Measurements from ENCODE around the gene AATK. TPM values are rescaled to one million over a fixed set of nuclear protein-coding genes. Genes with fewer than 3 reads are reported as not detected.
"Not testable (repeated sequence)": the region's sequence is repeated elsewhere in the genome, so short reads cannot be mapped to it uniquely, and the experiment has no call there.

AATK gene
- total RNA-seq, 2 experiments from 2014 or later: 0.15 to 0.38 TPM

DNA sequence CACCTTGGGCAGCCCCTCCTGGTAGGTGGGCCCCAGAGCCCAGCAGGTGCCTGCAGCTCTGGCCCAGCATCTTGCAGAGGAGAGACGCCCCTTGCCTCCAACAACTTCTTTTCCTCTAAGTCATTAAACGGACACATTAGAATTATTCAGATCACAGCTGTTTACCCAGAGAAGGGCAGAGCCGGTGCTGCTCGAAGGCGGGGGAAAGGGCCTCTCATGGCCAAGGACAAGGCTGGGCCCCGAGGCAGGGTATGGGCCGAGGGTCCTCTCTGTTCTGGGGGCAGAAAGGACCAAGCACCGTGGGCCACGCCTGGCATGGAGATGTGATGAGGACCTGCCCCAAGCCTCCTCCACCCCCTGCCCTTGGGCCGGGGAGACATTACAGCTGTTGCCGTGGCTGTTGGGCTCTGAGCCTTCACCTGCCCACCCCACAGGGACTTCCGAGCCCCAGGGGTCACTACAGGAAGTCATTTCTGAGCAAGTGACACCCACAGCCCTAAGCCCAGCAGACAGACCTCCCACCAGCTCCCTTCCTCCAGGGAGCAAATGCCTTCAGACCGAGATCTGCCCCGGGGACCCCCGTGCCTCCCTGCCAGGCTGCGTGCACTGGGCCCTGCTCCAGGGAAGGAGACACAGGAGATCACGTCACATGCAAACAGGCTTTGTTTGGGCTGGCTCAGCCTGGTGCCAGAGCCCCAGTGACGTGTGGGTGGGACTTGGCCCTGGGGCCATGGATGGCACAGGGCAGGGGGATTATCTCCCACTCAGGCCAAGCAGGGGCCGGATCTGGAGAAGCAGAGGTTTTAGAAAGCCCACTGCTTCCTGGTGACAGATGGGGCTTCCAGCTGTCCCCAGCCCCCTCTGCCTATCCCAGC is 1.4 kb downstream of the AATK start:
- CTCF ChIA-PET: no interaction called here

DNA sequence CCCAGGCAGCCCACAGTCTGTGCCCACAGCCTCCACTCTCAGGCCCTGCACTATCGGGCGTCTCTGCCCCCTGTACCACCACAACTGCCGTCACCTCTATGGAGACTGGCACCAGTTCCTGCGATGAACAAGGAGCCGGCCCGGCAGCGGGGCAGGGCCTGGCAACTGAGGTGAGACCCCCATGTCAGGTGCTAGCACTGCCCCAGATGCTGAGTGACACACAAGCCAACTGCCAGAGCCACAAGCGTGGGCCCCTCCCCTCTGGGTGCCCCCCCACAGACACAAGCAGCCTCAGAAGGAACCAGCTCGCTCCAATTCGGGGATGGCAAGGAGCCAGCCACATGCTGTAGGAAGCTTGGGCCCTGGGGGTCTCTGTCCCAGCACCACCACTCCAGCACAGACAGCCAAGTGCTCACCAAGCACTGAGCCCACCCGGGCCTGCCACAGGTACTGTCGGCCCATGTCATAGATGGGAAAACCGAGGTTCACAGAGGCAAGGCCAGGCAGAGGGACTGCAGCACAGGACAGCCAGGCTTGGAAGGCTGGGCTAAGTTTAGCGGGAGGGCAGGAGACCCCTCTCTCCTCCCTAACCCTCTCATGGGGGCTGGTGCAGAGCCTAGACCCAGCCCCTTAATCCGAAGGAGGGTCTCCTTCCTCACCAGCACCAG is 2.2 kb downstream of the AATK start:
- POLR2A ChIA-PET: no interaction called here
- CTCF ChIA-PET: no interaction called here

More for the DNA sequence above, 1.4 kb downstream of the AATK start:
- POLR2A ChIA-PET: no interaction called here

DNA sequence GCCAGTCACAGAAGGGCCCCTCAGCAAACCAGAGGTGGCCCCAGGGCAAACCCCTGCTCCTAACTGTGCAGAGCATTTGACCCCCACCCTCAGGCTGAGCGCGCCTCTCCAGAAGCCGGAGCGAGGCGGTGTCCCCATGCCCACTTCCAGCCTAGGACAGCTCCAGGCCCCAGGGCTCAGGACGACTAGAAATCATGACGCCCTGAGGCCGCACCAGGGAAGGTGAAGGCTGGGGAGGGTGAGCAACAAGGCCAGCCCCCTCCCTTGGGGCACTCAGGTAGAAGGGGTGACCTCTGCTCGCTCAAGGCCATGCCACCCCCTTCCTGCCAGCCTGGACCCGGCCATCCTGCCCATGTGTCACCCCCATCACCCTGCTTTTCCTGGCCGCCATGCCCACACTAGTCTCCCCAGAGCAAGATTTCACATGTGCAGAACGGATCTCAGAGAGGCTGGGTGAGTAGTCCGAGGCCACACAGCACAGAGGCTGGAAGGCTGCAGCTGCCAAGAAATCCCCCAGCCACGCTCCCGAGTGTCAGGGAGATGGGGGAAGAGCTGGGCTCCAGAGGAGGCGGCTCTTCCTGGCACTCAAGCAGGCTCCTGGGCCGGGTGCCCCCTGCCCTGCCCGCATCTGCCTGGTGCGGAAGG is 2.8 kb downstream of the AATK start:
- POLR2A ChIA-PET: no interaction called here
- CTCF ChIA-PET: no interaction called here

DNA sequence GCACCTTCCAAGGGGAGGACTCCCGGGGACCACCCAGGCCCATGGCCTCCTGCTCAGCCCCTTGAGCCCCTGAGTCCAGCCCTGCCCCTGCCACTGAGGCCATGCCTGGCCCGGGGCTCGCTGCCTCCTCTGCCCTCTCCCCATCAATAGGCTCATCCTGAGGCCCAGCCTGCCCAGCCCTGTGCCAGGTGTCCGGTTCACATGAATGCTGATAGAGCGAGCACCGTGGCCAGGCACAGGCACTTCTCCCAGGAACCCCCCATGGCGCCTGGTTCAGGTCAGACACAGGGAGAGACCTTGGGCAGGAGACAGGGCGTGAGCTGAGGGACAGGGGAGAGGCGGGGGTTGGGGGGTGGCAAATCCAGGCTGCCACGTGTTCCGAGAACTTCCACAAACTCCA is 3.5 kb downstream of the AATK start:
- POLR2A ChIA-PET: no interaction called here
- CTCF ChIA-PET: no interaction called here

DNA sequence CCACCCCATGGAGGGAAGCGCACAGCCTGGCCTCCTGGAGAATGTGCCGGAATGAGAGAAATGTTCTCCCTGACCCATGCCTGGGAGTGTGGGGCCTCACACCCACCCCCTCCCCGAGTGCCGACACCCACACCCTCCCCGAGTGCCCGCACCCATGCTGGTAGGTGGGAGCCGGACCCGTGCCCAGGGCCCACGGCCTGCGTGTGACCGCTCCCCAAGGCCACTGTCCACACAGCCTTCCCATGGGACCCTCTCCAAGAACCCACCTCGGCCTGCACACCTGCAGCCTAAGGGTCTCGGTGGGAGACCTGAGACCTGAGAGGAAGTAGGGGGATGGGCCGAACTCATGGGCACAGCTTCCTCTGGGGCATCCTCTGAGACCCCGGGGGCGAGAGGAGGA is 4.0 kb downstream of the AATK start:
- ChIA-PET POLR2A (no interaction called here), CTCF (no interaction called here)

DNA sequence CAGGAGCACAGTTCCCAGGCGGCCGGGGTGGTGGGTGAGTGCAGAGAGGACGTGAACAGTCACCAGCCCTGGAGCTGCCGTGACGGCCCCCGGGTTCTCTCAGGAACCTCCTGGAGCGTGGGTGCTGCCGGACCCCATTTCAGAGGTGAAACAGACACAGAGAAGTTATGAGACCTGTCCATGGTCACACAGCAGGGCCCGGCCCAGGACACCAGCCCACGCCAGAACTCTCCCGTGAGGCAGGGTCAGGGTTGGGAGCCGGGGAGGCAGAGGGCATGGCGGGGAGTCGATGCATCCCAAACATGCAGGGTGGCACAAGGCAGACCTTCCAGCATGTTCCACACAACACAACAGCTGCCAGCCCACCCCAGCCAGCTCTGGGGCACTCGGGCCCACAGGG is 4.5 kb downstream of the AATK start:
- ChIA-PET CTCF (no interaction called here), POLR2A (no interaction called here)

DNA sequence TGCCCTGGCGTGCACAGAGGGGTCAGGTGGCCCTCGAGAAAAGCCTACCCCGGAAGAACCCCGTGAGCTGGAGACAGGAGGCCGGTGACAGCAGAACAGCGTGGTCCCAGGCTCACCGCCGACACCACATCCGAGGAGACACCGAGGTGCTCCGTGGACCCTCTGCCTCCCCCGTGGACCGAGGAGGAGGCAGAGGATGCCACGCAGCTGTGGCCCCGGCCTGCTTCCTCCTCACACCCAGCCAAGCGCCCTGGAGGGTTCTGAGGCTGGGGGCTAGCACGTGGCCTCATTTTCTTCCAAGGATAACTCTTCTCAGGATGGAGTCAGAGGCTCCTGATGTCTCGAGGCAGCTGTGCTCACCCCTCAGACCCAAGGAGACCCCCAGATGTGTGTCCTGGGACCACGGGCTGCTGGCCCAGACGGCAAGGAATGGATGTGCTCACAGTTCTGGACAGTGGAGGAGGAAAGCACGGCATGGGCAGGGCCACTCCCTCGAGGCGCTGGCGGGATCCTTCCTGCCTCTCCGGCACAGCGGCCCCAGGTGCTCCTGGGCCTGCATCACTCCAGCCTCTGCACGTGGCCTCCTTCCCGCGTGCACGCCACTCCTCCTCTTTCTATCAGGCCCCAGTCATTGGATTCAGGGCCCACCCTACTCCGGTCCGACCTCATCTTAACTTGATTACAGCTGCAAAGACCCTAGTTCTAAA is 5.1 kb downstream of the AATK start:
- ChIA-PET POLR2A (no interaction called here), CTCF (no interaction called here)

DNA sequence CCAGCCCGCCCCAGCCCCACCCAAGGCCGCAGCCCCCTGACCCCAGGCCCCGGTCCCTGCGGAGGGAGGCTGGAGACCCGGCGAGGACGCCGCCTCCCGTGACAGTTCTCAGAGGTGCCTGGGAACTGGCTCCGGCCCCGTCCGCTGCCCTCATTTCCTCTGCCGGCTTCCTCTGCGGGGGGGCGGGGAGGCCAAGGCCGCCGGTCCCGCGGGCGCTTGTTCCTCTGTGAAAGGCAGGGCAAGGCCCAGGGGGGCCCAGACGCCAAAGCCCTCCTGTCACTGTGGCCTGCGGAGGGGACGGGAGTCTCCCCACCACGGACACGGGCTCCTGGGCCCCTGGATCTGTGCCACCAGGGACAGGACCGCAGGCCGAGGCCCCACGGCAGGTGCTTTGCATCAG is 5.7 kb downstream of the AATK start:
- ChIA-PET POLR2A (no interaction called here), CTCF (no interaction called here)

DNA sequence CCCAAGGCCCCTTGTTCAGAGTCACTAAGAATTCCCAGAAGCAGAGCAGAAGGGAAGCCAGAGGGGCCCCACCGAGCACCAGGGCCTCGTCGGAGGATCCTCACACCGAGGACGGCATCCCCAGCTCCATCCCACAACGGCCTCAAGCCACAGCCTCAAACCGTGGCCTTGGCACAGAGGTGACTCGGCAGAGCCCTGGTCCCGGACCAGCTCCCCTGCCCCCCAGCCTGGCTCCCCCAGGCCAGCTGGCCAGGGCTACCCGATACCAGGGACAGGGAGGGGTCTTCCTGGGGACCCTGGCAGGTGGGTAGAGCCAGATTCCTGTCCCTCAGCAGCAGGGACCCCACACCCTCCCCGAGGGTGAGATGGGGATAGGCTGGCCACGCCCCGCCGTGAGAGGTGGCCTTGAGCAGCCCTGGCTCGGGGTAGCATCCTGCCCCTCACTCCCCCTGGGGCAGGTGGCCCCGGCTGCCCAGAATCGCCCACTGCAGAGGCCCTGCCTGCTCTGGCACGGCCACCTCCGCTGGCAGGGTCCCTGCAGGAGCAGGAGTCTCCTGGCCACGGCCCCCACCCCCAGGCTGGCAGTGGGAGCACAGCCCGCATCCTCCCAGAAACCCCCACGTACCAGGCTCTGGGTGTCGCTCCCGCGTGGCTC is 6.3 kb downstream of the AATK start:
- POLR2A ChIA-PET: no interaction called here

DNA sequence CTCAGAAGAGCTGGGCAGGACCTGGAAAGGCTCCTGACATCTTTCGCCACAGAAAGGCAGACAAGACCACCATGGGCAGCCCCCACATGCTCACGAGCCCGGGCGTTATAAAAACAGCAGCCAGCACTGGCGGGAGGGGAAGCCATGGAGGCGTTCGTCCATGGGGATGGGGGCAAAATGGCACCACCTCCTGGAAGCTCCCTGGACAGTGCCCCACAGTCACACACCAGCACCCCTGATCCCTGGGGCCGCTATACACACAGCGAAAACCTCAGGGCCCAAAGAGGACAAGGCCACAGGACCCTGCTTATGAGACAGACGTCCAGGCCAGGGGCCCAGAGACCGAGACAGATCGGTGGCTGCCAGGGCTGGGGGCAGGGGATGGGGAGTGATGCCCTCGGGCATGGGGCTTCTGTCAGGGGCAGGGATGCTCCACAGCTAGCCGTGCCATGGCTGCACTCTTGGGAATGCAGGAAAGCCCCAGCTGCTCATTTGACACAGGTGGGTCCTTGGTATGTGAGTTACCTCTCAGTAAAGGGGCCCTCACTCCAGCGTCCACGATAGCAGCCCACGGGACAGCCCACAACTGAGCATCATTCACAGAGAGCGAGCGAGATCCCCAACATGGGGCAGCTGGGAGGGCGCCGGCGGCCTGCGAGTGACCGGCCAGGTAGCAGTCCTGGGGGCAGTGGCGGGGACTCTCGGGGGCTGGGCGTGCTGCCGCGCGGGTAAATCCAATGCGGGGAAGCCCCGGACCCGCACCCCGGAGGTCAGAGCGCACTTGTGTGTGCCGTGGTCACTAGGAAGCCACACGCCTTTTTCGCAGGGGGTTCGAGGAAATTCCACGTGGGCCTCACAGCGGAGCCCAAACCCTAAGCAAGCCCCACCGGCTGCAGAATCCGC is 7.1 kb downstream of the AATK start:
- ChIA-PET POLR2A (no interaction called here), CTCF (no interaction called here)

More for the DNA sequence above, 6.3 kb downstream of the AATK start:
- CTCF ChIA-PET: no interaction called here

DNA sequence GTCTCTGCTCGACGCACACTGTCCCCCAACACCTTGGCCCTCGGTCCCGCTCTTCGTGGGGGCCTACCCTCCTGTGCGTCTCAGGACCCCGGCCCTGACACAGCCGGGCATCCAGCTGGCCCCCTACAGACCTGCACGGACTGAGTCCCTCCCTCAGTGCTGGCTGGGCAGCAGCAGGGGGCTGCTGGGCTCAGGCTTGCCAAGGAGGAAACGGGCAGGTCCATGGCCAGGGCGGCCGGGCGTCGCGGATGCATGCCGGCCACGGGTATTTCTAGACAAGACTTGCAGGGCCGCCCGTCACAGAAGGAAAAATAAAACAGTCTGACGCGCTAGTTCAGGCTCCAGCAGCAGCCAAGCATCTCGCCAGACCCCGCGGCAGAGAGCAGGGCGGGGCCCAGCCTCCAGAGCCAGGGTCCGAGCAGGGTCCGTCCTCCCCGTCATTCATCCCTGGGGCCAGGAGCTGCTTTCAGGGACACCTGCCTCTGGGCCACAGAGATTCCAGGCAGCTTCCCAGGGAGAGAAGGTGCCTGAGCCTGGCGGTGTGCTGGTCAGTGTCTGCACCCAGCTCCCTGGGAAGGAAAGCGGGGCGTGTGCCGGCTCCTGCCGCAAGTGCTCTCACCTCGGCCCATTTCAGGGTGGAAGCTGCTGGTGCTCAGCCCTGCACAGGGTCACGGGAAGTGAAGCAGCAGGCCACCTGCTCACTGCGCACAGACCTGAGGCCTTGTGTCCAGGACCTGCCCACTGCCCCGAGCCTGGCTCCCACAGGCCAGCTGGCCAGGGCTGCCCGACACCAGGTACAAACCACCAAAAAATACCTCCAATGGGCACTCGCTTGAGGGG is 8.0 kb downstream of the AATK start:
- CTCF ChIA-PET: no interaction called here
- POLR2A ChIA-PET: no interaction called here

DNA sequence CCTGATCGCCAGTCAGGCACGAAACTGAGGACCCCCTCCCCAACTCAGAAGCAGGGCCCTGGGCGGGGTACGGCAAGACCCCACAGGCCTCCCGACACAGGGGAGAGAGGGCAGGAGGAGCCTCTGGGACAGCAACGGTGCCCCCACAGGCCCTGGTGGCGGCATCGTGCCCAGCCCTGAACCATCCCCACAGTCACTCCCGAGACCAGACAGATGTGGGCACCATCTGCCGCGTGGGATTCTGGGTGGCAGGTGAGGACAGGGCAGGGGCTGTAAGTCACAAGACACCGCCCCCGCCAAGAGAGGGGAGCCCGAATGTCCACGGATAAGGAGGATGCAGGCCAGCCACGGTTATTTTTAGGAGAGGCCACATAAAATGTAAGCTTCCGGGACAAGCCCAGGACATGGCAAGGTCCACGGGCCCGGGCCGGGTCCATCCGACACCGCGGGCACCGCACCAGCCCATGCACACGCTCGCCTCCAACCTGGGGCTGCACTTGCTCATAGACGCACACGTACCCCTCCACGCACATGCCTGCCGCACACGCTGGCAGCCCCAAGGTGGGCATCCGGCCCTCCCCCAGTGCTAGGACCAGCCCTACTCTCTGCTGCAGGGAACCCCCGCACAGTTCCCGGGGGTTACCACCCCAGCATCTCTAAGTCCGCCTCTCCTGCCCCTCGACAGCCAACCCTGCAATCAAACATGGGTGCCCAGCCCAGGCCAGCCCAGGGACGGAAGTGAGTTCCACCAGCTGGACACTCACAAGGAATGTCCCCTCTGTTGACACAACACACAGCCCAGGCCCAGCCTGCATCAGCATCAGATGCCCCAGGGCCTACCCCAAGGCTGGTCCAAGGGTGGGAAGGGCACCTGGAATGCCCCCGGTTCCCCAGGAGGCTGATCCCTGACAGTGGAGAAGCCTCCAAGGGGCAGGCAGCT is 8.9 kb downstream of the AATK start:
- POLR2A ChIA-PET: no interaction called here

DNA sequence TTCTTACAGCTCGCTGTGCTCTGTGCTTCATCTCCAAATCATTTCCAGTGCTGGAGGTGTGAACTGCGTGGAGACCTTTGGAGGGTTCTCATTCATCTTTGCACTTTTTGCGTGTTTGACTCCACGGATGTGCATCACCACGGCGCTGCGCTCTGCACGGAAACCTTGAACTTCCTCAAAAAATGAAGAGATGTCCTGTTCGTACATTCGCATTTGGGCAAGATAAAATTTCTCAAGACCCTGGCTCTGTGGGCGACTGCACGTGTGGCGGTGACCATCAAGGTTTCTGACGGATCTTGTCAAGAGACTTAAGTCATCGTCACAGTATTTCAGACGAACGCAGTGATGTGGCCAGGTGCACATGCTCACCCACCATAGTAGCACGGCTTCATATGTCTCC is 11.1 kb downstream of the AATK start:
- CTCF ChIA-PET: no interaction called here
- POLR2A ChIA-PET: no interaction called here

More for the DNA sequence above, 8.9 kb downstream of the AATK start:
- CTCF ChIA-PET: no interaction called here

DNA sequence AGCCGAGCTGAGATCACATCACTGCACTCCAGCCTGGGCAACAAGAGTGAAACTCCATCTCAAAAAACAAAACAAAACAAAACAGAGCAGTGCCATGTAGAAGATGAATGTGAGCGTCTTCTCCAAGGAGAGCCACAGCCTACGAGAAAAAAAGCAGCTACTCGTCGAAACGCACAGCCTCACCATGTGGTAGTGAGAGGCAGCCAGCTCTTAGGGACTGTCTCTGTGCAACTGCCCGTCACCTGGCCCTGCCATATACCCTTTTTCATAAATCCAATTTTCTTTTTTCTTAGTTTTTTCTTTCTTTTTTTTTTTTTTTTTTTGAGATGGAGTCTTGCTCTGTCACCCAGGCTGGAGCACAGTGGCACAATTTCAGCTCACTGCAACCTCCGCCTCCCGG is 12.0 kb downstream of the AATK start:
- POLR2A ChIA-PET: not testable (repeated sequence)
- CTCF ChIA-PET: interaction anchor here (1.1 kb wide), 1 partner anchor 11 kb away, joined by 3 read pairs; no protein-coding TSS in a partner anchor

DNA sequence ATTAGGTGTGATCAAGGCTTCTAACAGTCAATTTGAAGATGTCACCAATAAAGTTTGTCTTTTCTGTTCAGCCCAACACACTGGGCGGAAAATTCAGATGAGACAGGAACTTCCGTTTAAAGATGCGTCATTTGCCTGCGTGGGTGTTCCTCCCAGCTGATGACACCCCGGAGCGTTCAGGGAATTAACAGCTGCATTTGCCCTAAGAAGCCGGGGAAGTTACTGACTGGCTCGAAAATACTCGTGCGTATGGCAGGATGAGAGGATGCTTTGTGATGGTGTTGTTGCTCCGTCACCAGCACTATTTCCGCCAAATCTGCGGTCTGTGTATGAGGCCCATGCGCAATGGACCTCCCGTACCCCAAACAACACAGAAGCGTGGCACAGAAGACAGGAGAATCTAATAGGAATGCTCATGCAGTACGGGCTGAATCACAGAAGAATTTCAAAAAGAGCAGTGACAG is 12.6 kb downstream of the AATK start:
- POLR2A ChIA-PET: no interaction called here
- CTCF ChIA-PET: interaction anchor here (1.1 kb wide), 1 partner anchor 10 kb away, joined by 3 read pairs; no protein-coding TSS in a partner anchor

DNA sequence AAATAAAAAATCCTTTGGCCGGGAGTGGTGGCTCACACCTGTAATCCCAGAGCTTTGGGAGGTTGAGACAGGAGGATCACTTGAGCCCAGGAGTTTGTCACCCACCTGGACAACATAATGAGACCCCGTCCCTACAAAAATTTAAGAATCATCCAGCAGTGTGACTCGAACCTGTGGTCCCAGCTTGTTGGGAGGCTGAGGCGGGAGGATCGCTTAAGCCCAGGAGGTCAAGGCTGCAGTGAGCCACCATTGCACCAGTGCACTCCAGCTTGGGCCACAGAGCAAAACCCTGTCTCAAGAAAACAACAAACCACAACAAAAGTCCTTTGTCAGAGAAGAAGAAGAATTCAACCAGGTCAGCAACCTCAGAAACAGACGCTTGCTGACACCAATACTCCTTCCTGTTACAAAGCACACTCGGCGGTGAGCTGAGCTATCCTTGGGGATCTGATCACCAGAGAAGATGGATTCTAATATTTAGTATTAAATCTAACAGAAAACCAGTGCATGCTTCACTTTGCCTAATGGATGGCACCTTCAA is 13.7 kb downstream of the AATK start:
- POLR2A ChIA-PET: no interaction called here
- CTCF ChIA-PET: no interaction called here

DNA sequence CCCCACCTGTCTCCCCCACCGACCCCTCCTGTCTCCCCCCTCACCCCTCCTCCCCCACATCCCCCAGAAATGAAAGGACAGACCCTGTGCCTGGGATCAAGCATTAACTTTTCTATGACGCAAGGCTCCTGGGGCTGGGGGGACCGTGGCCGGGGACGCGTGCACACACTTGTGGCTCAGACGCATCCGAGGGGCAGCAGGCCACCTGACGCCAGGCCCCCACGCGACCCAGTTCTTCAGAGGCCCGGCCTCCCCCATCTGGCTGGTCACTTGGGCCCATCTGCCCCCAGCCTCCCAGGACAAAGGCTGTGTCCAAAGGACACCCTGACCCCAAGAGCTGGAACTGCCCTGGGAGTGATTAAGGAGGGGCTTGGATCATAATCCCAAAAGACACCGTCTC is 14.7 kb downstream of the AATK start:
- POLR2A ChIA-PET: no interaction called here
- CTCF ChIA-PET: no interaction called here
